H1 (cell line): ENCODE results near the gene DCAF4. TPM values are rescaled to one million over a fixed set of nuclear protein-coding genes. Genes with fewer than 3 reads are reported as not detected.

Source experiments
- CTCF ChIA-PET: fragments of 300-600 bp; sonication (Branson Sonifier 250); formaldehyde crosslinking; loops from one replicate; lab custom pipeline; 2021; ENCODE audit not compliant: partially characterized antibody; lab: Charles Lee
- POLR2A ChIA-PET: fragments of 300-600 bp; sonication (Branson Sonifier 250); formaldehyde crosslinking; loops from one replicate; lab custom pipeline; 2021; ENCODE audit warnings: inconsistent platforms; ENCODE audit not compliant: partially characterized antibody; lab: Charles Lee
- DNase-seq, 2 experiments: peaks; one replicate each; pipeline versions ENCODE4 v3.0.0 to v3.0.0-alpha.2; 2010 to 2022; ENCODE audit warnings: low spot score in 2 of 2, low read depth in 1 of 2, mixed read lengths in 1 of 2
- FAIRE-seq: peaks from 2 replicates; lab custom pipeline; 2011; peaks lifted over from hg19 to GRCh38; lab: Jason Lieb, UNC
- H2AFZ ChIP-seq: 2 replicates; pipeline ENCODE4 v1.8.1; 2012; ENCODE audit warnings: low read length, inconsistent platforms
- H2AK5ac ChIP-seq: 2 replicates; pipeline ENCODE4 v1.6.1; 2013; ENCODE audit warnings: low read depth, low read length
- H2BK120ac ChIP-seq: replicated peaks from 2 replicates; pipeline ENCODE3; 2013; ENCODE audit warnings: low read depth, low read length, inconsistent platforms
- H2BK12ac ChIP-seq: 2 replicates; pipeline ENCODE4 v1.6.1; 2013; ENCODE audit warnings: low read depth, low read length
- H2BK15ac ChIP-seq: 2 replicates; pipeline ENCODE4 v1.6.1; 2013; ENCODE audit warnings: low read length
- H2BK20ac ChIP-seq: 2 replicates; pipeline ENCODE4 v1.6.1; 2013; ENCODE audit warnings: low read length
- H2BK5ac ChIP-seq: 2 replicates; pipeline ENCODE4 v1.6.1; 2013; ENCODE audit warnings: low read depth, low read length
- H3K14ac ChIP-seq: 2 replicates; pipeline ENCODE4 v1.6.1; 2013; ENCODE audit warnings: inconsistent platforms; ENCODE audit not compliant: insufficient read length
- H3K18ac ChIP-seq: 2 replicates; pipeline ENCODE4 v1.6.1; 2013; ENCODE audit warnings: low read length; ENCODE audit errors: extremely low read depth
- H3K23ac ChIP-seq: 2 replicates; pipeline ENCODE4 v1.6.1; 2013; ENCODE audit warnings: inconsistent platforms; ENCODE audit not compliant: insufficient read length
- H3K23me2 ChIP-seq: 2 replicates; pipeline ENCODE4 v1.6.1; 2013; ENCODE audit warnings: low read depth, low read length
- H3K27ac ChIP-seq: 2 replicates; pipeline ENCODE4 v1.6.1; 2011; ENCODE audit warnings: low read depth, low read length, inconsistent platforms
- H3K27me3 ChIP-seq, 4 experiments: replicated peaks in 1 of 4; 1 replicate in 1 of 4; 2 replicates in 3 of 4; pipeline versions ENCODE4 v1.6.1 to v1.8.1; 2011 to 2013; ENCODE audit warnings: low read length in 3 of 4, mild to moderate bottlenecking in 3 of 4, inconsistent platforms in 2 of 4, mixed read lengths in 2 of 4, moderate library complexity in 1 of 4; ENCODE audit not compliant: control insufficient read depth in 3 of 4, insufficient read depth in 3 of 4; ENCODE audit errors: extremely low read depth in 1 of 4
- H3K36me3 ChIP-seq, 4 experiments: 2 replicates each; pipeline versions ENCODE4 v1.6.1 to v1.8.1; 2011 to 2013; ENCODE audit warnings: mild to moderate bottlenecking in 4 of 4, low read length in 3 of 4, moderate library complexity in 2 of 4, control low read depth in 1 of 4, inconsistent platforms in 1 of 4; ENCODE audit not compliant: insufficient read depth in 4 of 4, control insufficient read depth in 2 of 4
- H3K4ac ChIP-seq: replicated peaks from 2 replicates; pipeline ENCODE3; 2013; ENCODE audit warnings: low read length, low read depth, mixed read lengths, inconsistent platforms; ENCODE audit not compliant: insufficient read length
- H3K4me1 ChIP-seq, 4 experiments: replicated peaks in 1 of 4; 1 replicate in 1 of 4; 2 replicates in 3 of 4; pipeline versions ENCODE4 v1.6.1 to v1.8.1; 2011 to 2013; ENCODE audit warnings: low read length in 3 of 4, inconsistent platforms in 2 of 4, mixed read lengths in 1 of 4; ENCODE audit not compliant: insufficient read depth in 4 of 4, control insufficient read depth in 3 of 4
- H3K4me2 ChIP-seq, 2 experiments: 2 replicates each; pipeline versions ENCODE4 v1.6.1 to v1.8.1; 2011 to 2013; ENCODE audit warnings: low read depth in 2 of 2, low read length in 2 of 2, control low read depth in 1 of 2, inconsistent platforms in 1 of 2, mild to moderate bottlenecking in 1 of 2; ENCODE audit not compliant: insufficient read depth in 1 of 2
- H3K4me3 ChIP-seq, 4 experiments: fragments of 200-600, 300-600 bp in 1 of 4; sonication (generic), shearing (Covaris generic), sonication (Bioruptor Twin) in 1 of 4; 2 replicates each; pipeline versions ENCODE4 v1.5.1 to v1.8.1; 2011 to 2016; ENCODE audit warnings: low read length in 4 of 4, low read depth in 3 of 4, control low read depth in 2 of 4, inconsistent platforms in 2 of 4, mild to moderate bottlenecking in 2 of 4, mixed read lengths in 1 of 4, moderate library complexity in 1 of 4; ENCODE audit not compliant: insufficient read depth in 2 of 4; ENCODE audit errors: extremely low read depth in 1 of 4
- H3K56ac ChIP-seq: replicated peaks from 2 replicates; pipeline ENCODE3; 2013; ENCODE audit warnings: low read depth, mild to moderate bottlenecking, mixed read lengths, low read length, inconsistent platforms; ENCODE audit not compliant: insufficient read length
- H3K79me1 ChIP-seq: 2 replicates; pipeline ENCODE4 v1.6.1; 2013; ENCODE audit warnings: low read depth, low read length, control low read depth
- H3K79me2 ChIP-seq, 2 experiments: 2 replicates each; pipeline versions ENCODE4 v1.6.1 to v1.8.1; 2012 to 2013; ENCODE audit warnings: low read length in 2 of 2, mild to moderate bottlenecking in 2 of 2, inconsistent platforms in 1 of 2; ENCODE audit not compliant: insufficient read depth in 2 of 2, control insufficient read depth in 1 of 2
- H3K9ac ChIP-seq, 4 experiments: replicated peaks in 1 of 4; 1 replicate in 1 of 4; 2 replicates in 3 of 4; pipeline versions ENCODE4 v1.6.1 to v1.8.1; 2011 to 2013; ENCODE audit warnings: low read depth in 3 of 4, low read length in 3 of 4, control low read depth in 2 of 4, mild to moderate bottlenecking in 2 of 4, moderate library complexity in 2 of 4, inconsistent platforms in 1 of 4; ENCODE audit errors: extremely low read depth in 1 of 4
- H3K9me3 ChIP-seq, 2 experiments: 2 replicates each; pipeline versions ENCODE4 v1.6.1 to v1.8.1; 2012 to 2013; ENCODE audit warnings: mild to moderate bottlenecking in 2 of 2, moderate library complexity in 2 of 2, control low read depth in 1 of 2, inconsistent platforms in 1 of 2, low read depth in 1 of 2, low read length in 1 of 2, mixed read lengths in 1 of 2; ENCODE audit not compliant: insufficient read depth in 2 of 2
- H4K20me1 ChIP-seq, 2 experiments: replicated peaks in 1 of 2; 2 replicates each; pipeline versions ENCODE3 to v1.8.1; 2011 to 2013; ENCODE audit warnings: inconsistent platforms in 2 of 2, low read length in 2 of 2, mild to moderate bottlenecking in 1 of 2; ENCODE audit not compliant: insufficient read depth in 2 of 2, control insufficient read depth in 1 of 2
- H4K5ac ChIP-seq: 2 replicates; pipeline ENCODE4 v1.6.1; 2013; ENCODE audit warnings: low read length, low read depth, mixed read lengths, inconsistent platforms; ENCODE audit not compliant: insufficient read length
- H4K8ac ChIP-seq: 2 replicates; pipeline ENCODE4 v1.8.0; 2013; ENCODE audit warnings: mild to moderate bottlenecking, moderate library complexity, low read length, inconsistent platforms; ENCODE audit not compliant: insufficient read depth; ENCODE audit errors: extremely low read depth
- H4K91ac ChIP-seq: replicated peaks from 2 replicates; pipeline ENCODE3; 2013; ENCODE audit warnings: low read length, mixed read lengths, inconsistent platforms; ENCODE audit not compliant: insufficient read length
- BCL11A ChIP-seq, 2 experiments: IDR thresholded peaks; one replicate each; pipeline ENCODE4 v1.6.1; 2011; ENCODE audit warnings: low read depth in 2 of 2, low read length in 2 of 2, mild to moderate bottlenecking in 2 of 2
- BRCA1 ChIP-seq: IDR thresholded peaks from 2 replicates; pipeline ENCODE4 v1.6.1; 2012; ENCODE audit warnings: low read depth, low read length, improper control_type of control experiment
- CBX5 ChIP-seq: fragments of 300-800, 300-1000 bp; sonication (generic); IDR thresholded peaks from 2 replicates; pipeline ENCODE4 v1.7.1; 2016; ENCODE audit warnings: antibody characterized with exemption, low read length, low read depth
- CEBPB ChIP-seq: IDR thresholded peaks from 2 replicates; pipeline ENCODE4 v1.6.1; 2012; ENCODE audit warnings: low read depth, low read length
- CHD2 ChIP-seq: IDR thresholded peaks from 2 replicates; pipeline ENCODE4 v1.6.1; 2012; ENCODE audit warnings: low read length, improper control_type of control experiment
- CREB1 ChIP-seq: IDR thresholded peaks from 2 replicates; pipeline ENCODE4 v1.6.1; 2012; ENCODE audit warnings: inconsistent platforms
- EGR1 ChIP-seq: IDR thresholded peaks from 2 replicates; pipeline ENCODE4 v1.6.1; 2011; ENCODE audit warnings: low read depth, low read length, borderline replicate concordance
- GABPA ChIP-seq: IDR thresholded peaks from 2 replicates; pipeline ENCODE4 v1.6.1; 2011; ENCODE audit warnings: mild to moderate bottlenecking, low read length, moderate library complexity, borderline replicate concordance; ENCODE audit not compliant: insufficient read depth
- KDM5A ChIP-seq: fragments of 200-600 bp; IDR thresholded peaks from 2 replicates; pipeline ENCODE4 v1.7.1; 2012; ENCODE audit warnings: mild to moderate bottlenecking, low read length, inconsistent platforms, mixed read lengths
- NANOG ChIP-seq: IDR thresholded peaks from 2 replicates; pipeline ENCODE4 v1.6.1; 2011; ENCODE audit warnings: low read length, low read depth, mild to moderate bottlenecking, inconsistent platforms; ENCODE audit not compliant: insufficient read depth, poor library complexity, severe bottlenecking
- RBBP5 ChIP-seq: IDR thresholded peaks from 2 replicates; pipeline ENCODE4 v1.7.1; 2012; ENCODE audit warnings: low read depth, mild to moderate bottlenecking, inconsistent platforms, low read length, moderate library complexity, borderline replicate concordance
- SIX5 ChIP-seq: IDR thresholded peaks from 2 replicates; pipeline ENCODE4 v1.6.1; 2011; ENCODE audit warnings: mild to moderate bottlenecking, low read depth, low read length
- SP1 ChIP-seq: IDR thresholded peaks from 2 replicates; pipeline ENCODE4 v1.6.1; 2011; ENCODE audit warnings: low read depth, low read length
- SRF ChIP-seq: IDR thresholded peaks from 2 replicates; pipeline ENCODE4 v1.6.1; 2011; ENCODE audit warnings: mild to moderate bottlenecking, low read depth, low read length, moderate library complexity
- WGBS, 2 experiments: shearing (Covaris generic) in 1 of 2; methylation state at CpG; one replicate each; pipeline versions ENCODE4 v1.1.6 to v1.1.7; 2013 to 2015; ENCODE audit warnings: low lambda C conversion rate in 2 of 2, mixed read lengths in 2 of 2, inconsistent platforms in 1 of 2, low coverage in 1 of 2, missing lambda C conversion rate in 1 of 2; ENCODE audit not compliant: insufficient replicate concordance in 2 of 2, insufficient coverage in 1 of 2, insufficient read length in 1 of 2; ENCODE audit errors: extremely low coverage in 1 of 2, missing lambda C conversion rate in 1 of 2; 5-methylcytosine and 5-hydroxymethylcytosine counted together
- polyA plus RNA-seq, 7 experiments: library from polyadenylated mRNA; depleted of rRNA in 3 of 7; stranded (reverse) in 5 of 7; unstranded in 2 of 7; fragments of >200 nt in 5 of 7; fragments of 200-250 nt in 2 of 7; gene quantifications; 1 replicate in 5 of 7; 2 replicates in 1 of 7; 4 replicates in 1 of 7; pipeline versions ENCODE4 v1.2.1 to v1.2.3, GENCODE V29; 2011 to 2013; ENCODE audit warnings: missing spikeins in 2 of 7, mixed read lengths in 2 of 7
- total RNA-seq: library from RNA; stranded (reverse); fragmentation: NEBNext Ultra II Directional; extraction: Animal tissue kit (Norgen Biotek cat#: 25700); gene quantifications from 2 replicates; pipeline ENCODE4 v1.2.1, GENCODE V29; 2021

Gene DCAF4
- total and polyA plus RNA-seq, 2 of the 8 experiments (the other 6 are each of a cell fraction or from before 2014, with no cell fraction given) = 17.0 to 21.1 TPM

GRCh38 chr14:72946491-72946890 is 20.2 kb downstream of the DCAF4 start:
- H3K9me3 ChIP-seq = no peaks in the 10 kb centered on the region
- 87% methylated on average over 8 of the region's 8 CpGs; no CpG with 5 or more reads in 1 of the 2 experiments for WGBS, 2 experiments
- no peak overlapping the region for H3K14ac ChIP-seq
- H4K5ac ChIP-seq = no peak overlapping the region
- H3K27ac ChIP-seq = no peak overlapping the region
- H3K4me2 ChIP-seq = no peak overlapping the region
- no peaks in the 10 kb centered on the region for H3K23me2 ChIP-seq
- H2AFZ ChIP-seq = no peak overlapping the region
- POLR2A ChIA-PET = no interaction called here
- no peak overlapping the region for H2BK15ac ChIP-seq
- no peak overlapping the region for H4K91ac ChIP-seq
- H3K23ac ChIP-seq = no peak overlapping the region
- H3K79me2 ChIP-seq = no peaks in the 10 kb centered on the region
- H3K27me3 ChIP-seq = no peaks in the 10 kb centered on the region
- CTCF ChIA-PET = interaction anchor here (1.6 to 6.7 kb wide), 3 partner anchors 30 to 431 kb away, joined by 3 to 107 read pairs (median 12); no protein-coding TSS in a partner anchor
- H3K18ac ChIP-seq = no peak overlapping the region
- no peak overlapping the region for H2AK5ac ChIP-seq
- H2BK20ac ChIP-seq = no peak overlapping the region
- H3K79me1 ChIP-seq = no peaks in the 10 kb centered on the region
- no peak overlapping the region; the same call in 1 of the 2 replicates for H2BK5ac ChIP-seq
- H3K4ac ChIP-seq = no peak overlapping the region
- DNase-seq = no peak
- no peak overlapping the region for H3K56ac ChIP-seq
- no peak overlapping the region for H3K9ac ChIP-seq
- H2BK120ac ChIP-seq = no peak overlapping the region
- no peak for FAIRE-seq
- H3K4me3 ChIP-seq = no peak overlapping the region
- H4K20me1 ChIP-seq = peaks cover 0 to 3% of the 10 kb centered on the region in 2 experiments
- peaks cover 0 to 18% (median 6%) of the 10 kb centered on the region in 4 experiments; a peak in 4 of 8 replicates for H3K36me3 ChIP-seq
- H4K8ac ChIP-seq = no peak overlapping the region
- no peaks in the 10 kb centered on the region for H3K4me1 ChIP-seq
- H2BK12ac ChIP-seq = no peak overlapping the region
- TF ChIP-seq CBX5 (no peak), GABPA (no peak), CREB1 (no peak), SRF (no peak), CHD2 (no peak), BRCA1 (no peak), SP1 (no peak), KDM5A (no peak), CEBPB (no peak), EGR1 (no peak), SIX5 (no peak), RBBP5 (no peak), BCL11A (IDR thresholded peaks at IDR 0.05; ENCODE audit: low read depth in 2 of 2, low read length in 2 of 2) (no peak), NANOG (no peak)
